RWPE2 (cell line): ENCODE data around the gene IFNA6.

Experiments used
- ATAC-seq: fragments of 200-7000 bp; cut with Tn5 transposase; 3 replicates; pipeline ENCODE4 v1.9.1; 2021; ENCODE audit warnings: low read depth
- DNase-seq: peaks from one replicate; pipeline ENCODE4 v3.0.0-alpha.2; 2020; ENCODE audit warnings: low spot score
- H3K27ac ChIP-seq: fragments of 450-650 bp; 2 replicates; pipeline ENCODE4 v1.5.1; 2017; ENCODE audit warnings: mild to moderate bottlenecking; ENCODE audit not compliant: poor library complexity, severe bottlenecking
- H3K27me3 ChIP-seq: fragments of 250-450 bp; sonication (Bioruptor Pico); 2 replicates; pipeline ENCODE4 v1.5.1; 2021; ENCODE audit warnings: mild to moderate bottlenecking, moderate library complexity; ENCODE audit not compliant: insufficient read depth, poor library complexity, severe bottlenecking
- H3K36me3 ChIP-seq: fragments of 250-450 bp; sonication (Bioruptor Pico); 2 replicates; pipeline ENCODE4 v1.5.1; 2020; ENCODE audit warnings: low read depth, mild to moderate bottlenecking, moderate library complexity
- H3K4me1 ChIP-seq: fragments of 250-450 bp; sonication (Bioruptor Pico); 2 replicates; pipeline ENCODE4 v1.5.1; 2021; ENCODE audit warnings: mild to moderate bottlenecking, moderate library complexity; ENCODE audit not compliant: insufficient read depth, poor library complexity, severe bottlenecking
- H3K4me3 ChIP-seq: fragments of 250-450 bp; sonication (Bioruptor Pico); 2 replicates; pipeline ENCODE4 v1.5.1; 2021; ENCODE audit warnings: mild to moderate bottlenecking, moderate library complexity; ENCODE audit not compliant: severe bottlenecking
- H3K9me3 ChIP-seq: fragments of 250-450 bp; sonication (Bioruptor Pico); 2 replicates; pipeline ENCODE4 v1.5.1; 2021; ENCODE audit warnings: mild to moderate bottlenecking, moderate library complexity; ENCODE audit not compliant: severe bottlenecking
- CTCF ChIP-seq: fragments of 450-650 bp; IDR thresholded peaks from one replicate; pipeline ENCODE4 v1.5.1; 2017; ENCODE audit warnings: mild to moderate bottlenecking, moderate library complexity; ENCODE audit not compliant: poor library complexity, severe bottlenecking

The IFNA6 gene

GRCh38 chr9:21331676-21332402 is 18.8 kb downstream of the IFNA6 start:
- no peaks in the 10 kb centered on the region for H3K27me3 ChIP-seq
- no peaks in the 10 kb centered on the region for H3K9me3 ChIP-seq
- H3K4me3 ChIP-seq = no peak overlapping the region
- H3K4me1 ChIP-seq = peaks cover 36% of the 10 kb centered on the region
- H3K36me3 ChIP-seq = peaks cover 50% of the 10 kb centered on the region
- no peak overlapping the region for H3K27ac ChIP-seq
- DNase-seq (no peak), ATAC-seq (no peak)
- no peak for TF ChIP-seq CTCF

GRCh38 chr9:21326526-21327139 is 24.1 kb downstream of the IFNA6 start:
- peaks cover 24% of the 10 kb centered on the region for H3K36me3 ChIP-seq
- H3K27me3 ChIP-seq = no peaks in the 10 kb centered on the region
- TF ChIP-seq CTCF = peak; percentile 92
- H3K4me3 ChIP-seq = no peak overlapping the region
- DNase-seq (no peak), ATAC-seq (peak; percentile 91)
- peaks cover 10% of the 10 kb centered on the region for H3K4me1 ChIP-seq
- no peaks in the 10 kb centered on the region for H3K9me3 ChIP-seq
- no peak overlapping the region for H3K27ac ChIP-seq

GRCh38 chr9:21324047-21324446 is 26.6 kb downstream of the IFNA6 start:
- H3K4me1 ChIP-seq = peaks cover 5% of the 10 kb centered on the region
- TF ChIP-seq CTCF = no peak
- no peak for DNase-seq
- H3K27me3 ChIP-seq = no peaks in the 10 kb centered on the region
- no peak for ATAC-seq
- no peak overlapping the region for H3K27ac ChIP-seq
- H3K4me3 ChIP-seq = no peak overlapping the region
- H3K9me3 ChIP-seq = no peaks in the 10 kb centered on the region
- peaks cover 2% of the 10 kb centered on the region; the same call in 1 of the 2 replicates for H3K36me3 ChIP-seq

GRCh38 chr9:21322911-21323461 is 27.7 kb downstream of the IFNA6 start:
- H3K27me3 ChIP-seq = no peaks in the 10 kb centered on the region
- ATAC-seq (no peak), DNase-seq (no peak)
- H3K4me3 ChIP-seq = no peak overlapping the region
- no peaks in the 10 kb centered on the region for H3K9me3 ChIP-seq
- no peak overlapping the region for H3K27ac ChIP-seq
- H3K36me3 ChIP-seq = no peaks in the 10 kb centered on the region
- H3K4me1 ChIP-seq = peaks cover 3% of the 10 kb centered on the region
- TF ChIP-seq CTCF = no peak

- no peak for TF ChIP-seq CTCF
- Histone ChIP-seq H3K36me3 (no peaks in the 10 kb centered on the region), H3K27ac (no peak overlapping the region), H3K9me3 (no peaks in the 10 kb centered on the region), H3K4me1 (no peaks in the 10 kb centered on the region), H3K27me3 (no peaks in the 10 kb centered on the region), H3K4me3 (no peak overlapping the region)
- DNase-seq (no peak), ATAC-seq (no peak)
Observed at GRCh38 chr9:21320465-21320864, 30.2 kb downstream of the IFNA6 start.
